OCI-LY1 (cell line): ENCODE data around the gene FGF5.

ENCODE experiments used
- EZH2 ChIP-seq: fragments of 200-600 bp; sonication (generic), shearing (Covaris generic); IDR thresholded peaks from 2 replicates; pipeline ENCODE4 v1.8.0; 2017; ENCODE audit warnings: borderline replicate concordance, mixed run types, mild to moderate bottlenecking, antibody characterized with exemption, low read length, moderate library complexity, mixed read lengths
- TF ChIP-seq, protein P1 (sequence below): fragments of 200-600 bp; sonication (generic), shearing (Covaris generic); IDR thresholded peaks from 2 replicates; pipeline ENCODE4 v1.5.1; 2017; ENCODE audit warnings: mild to moderate bottlenecking, antibody characterized with exemption, low read length, moderate library complexity, mixed read lengths

DNA sequence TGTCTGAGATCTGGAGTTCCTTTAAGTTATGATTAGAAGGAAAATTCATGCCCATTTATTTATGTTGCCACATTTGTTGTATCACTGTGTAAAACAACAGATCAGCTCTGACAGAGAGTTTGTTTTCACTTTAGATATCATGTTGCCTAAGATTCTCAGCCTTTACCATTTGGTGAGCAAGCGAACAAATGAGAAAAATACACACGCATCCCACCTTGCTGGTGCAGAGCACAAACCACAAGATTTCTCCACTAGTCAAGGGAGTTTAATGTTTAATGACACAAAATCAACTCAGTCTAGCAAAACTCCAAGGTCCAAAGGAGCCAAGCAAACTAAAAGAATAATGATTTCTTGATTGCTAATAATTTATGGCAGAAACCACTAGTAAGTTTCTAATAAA lies 27.7 kb downstream of the FGF5 start:
- TF ChIP-seq, protein P1, sequence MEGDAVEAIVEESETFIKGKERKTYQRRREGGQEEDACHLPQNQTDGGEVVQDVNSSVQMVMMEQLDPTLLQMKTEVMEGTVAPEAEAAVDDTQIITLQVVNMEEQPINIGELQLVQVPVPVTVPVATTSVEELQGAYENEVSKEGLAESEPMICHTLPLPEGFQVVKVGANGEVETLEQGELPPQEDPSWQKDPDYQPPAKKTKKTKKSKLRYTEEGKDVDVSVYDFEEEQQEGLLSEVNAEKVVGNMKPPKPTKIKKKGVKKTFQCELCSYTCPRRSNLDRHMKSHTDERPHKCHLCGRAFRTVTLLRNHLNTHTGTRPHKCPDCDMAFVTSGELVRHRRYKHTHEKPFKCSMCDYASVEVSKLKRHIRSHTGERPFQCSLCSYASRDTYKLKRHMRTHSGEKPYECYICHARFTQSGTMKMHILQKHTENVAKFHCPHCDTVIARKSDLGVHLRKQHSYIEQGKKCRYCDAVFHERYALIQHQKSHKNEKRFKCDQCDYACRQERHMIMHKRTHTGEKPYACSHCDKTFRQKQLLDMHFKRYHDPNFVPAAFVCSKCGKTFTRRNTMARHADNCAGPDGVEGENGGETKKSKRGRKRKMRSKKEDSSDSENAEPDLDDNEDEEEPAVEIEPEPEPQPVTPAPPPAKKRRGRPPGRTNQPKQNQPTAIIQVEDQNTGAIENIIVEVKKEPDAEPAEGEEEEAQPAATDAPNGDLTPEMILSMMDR: no peak
- TF ChIP-seq EZH2: no peak
